ENCODE results near the gene NRXN3. TPM values are rescaled to one million over a fixed set of nuclear protein-coding genes. Genes with fewer than 3 reads are reported as not detected.
A peak's percentile ranks its signal among the peaks of the same experiment; 100 is the strongest.

NRXN3 gene
- total RNA-seq, 2 experiments from 2014 or later = not detected

GRCh38 chr14:78154827-78155226, 15.3 kb upstream of the NRXN3 start:
- H3K4me2 ChIP-seq (ENCODE audit: low read length) = no peak overlapping the region
- no peaks in the 10 kb centered on the region for H3K36me3 ChIP-seq (ENCODE audit: insufficient read depth, low read length)
- no TSS peak for BruUV-seq (replicated peaks)
- H3K27ac ChIP-seq (ENCODE audit: low read depth, low read length, poor library complexity, severe bottlenecking) = no peak overlapping the region
- H3K9me2 ChIP-seq (ENCODE audit: insufficient read depth, low read length) = no peaks in the 10 kb centered on the region
- no peaks in the 10 kb centered on the region for H3K4me1 ChIP-seq (ENCODE audit: insufficient read depth, low read length, poor library complexity, severe bottlenecking)
- H4K20me1 ChIP-seq (ENCODE audit: insufficient read depth, low read length) = no peaks in the 10 kb centered on the region
- POLR2A ChIA-PET = no interaction called here
- intact Hi-C loops (cut with micrococcal nuclease; ENCODE audit: unreplicated experiment) = no loop called here
- TF ChIP-seq CTCF (conservative IDR thresholded peaks at IDR 0.05; ENCODE audit: low read length) (no peak), EZH2phosphoT487 (IDR thresholded peaks at IDR 0.05; ENCODE audit: borderline replicate concordance, low read depth, low read length) (no peak)
- no peaks in the 10 kb centered on the region for H3K79me2 ChIP-seq (ENCODE audit: insufficient read depth, low read depth, low read length)
- no peak overlapping the region for H3K4me3 ChIP-seq (ENCODE audit: low read depth, low read length, poor library complexity, severe bottlenecking)
- no peaks in the 10 kb centered on the region for H3K9me3 ChIP-seq (ENCODE audit: low read length)
- no peak for DNase-seq (ENCODE audit: low spot score)
- CTCF ChIA-PET (ENCODE audit: unreplicated experiment) = no interaction called here
- no peak overlapping the region for H2AFZ ChIP-seq (ENCODE audit: low read length)

- ChIA-PET POLR2A (no interaction called here), CTCF (ENCODE audit: unreplicated experiment) (interaction anchor here (0.6 kb wide), 1 partner anchor 1712 kb away, joined by 3 read pairs; no protein-coding TSS in a partner anchor)
- Histone ChIP-seq H3K79me2 (ENCODE audit: insufficient read depth, low read depth, low read length) (no peaks in the 10 kb centered on the region), H3K27ac (ENCODE audit: low read depth, low read length, poor library complexity, severe bottlenecking) (no peak overlapping the region), H2AFZ (ENCODE audit: low read length) (no peak overlapping the region), H4K20me1 (ENCODE audit: insufficient read depth, low read length) (no peaks in the 10 kb centered on the region), H3K36me3 (ENCODE audit: insufficient read depth, low read length) (no peaks in the 10 kb centered on the region), H3K4me2 (ENCODE audit: low read length) (no peak overlapping the region), H3K4me1 (ENCODE audit: insufficient read depth, low read length, poor library complexity, severe bottlenecking) (no peaks in the 10 kb centered on the region), H3K9me3 (ENCODE audit: low read length) (no peaks in the 10 kb centered on the region), H3K4me3 (ENCODE audit: low read depth, low read length, poor library complexity, severe bottlenecking) (no peak overlapping the region), H3K9me2 (ENCODE audit: insufficient read depth, low read length) (no peaks in the 10 kb centered on the region)
- DNase-seq (ENCODE audit: low spot score) = no peak
- no TSS peak for BruUV-seq (replicated peaks)
- intact Hi-C loops (cut with micrococcal nuclease; ENCODE audit: unreplicated experiment) = no loop called here
- TF ChIP-seq CTCF (conservative IDR thresholded peaks at IDR 0.05; ENCODE audit: low read length) (no peak), EZH2phosphoT487 (IDR thresholded peaks at IDR 0.05; ENCODE audit: borderline replicate concordance, low read depth, low read length) (no peak)
These were observed 14.0 kb upstream of the NRXN3 start for GRCh38 chr14:78156196-78156595.

GRCh38 chr14:78157494-78158437, 12.4 kb upstream of the NRXN3 start:
- intact Hi-C loops (cut with micrococcal nuclease; ENCODE audit: unreplicated experiment) = no loop called here
- no peak overlapping the region for H3K4me2 ChIP-seq (ENCODE audit: low read length)
- no TSS peak for BruUV-seq (replicated peaks)
- TF ChIP-seq CTCF (conservative IDR thresholded peaks at IDR 0.05; ENCODE audit: low read length) (no peak), EZH2phosphoT487 (IDR thresholded peaks at IDR 0.05; ENCODE audit: borderline replicate concordance, low read depth, low read length) (no peak)
- H3K4me3 ChIP-seq (ENCODE audit: low read depth, low read length, poor library complexity, severe bottlenecking) = no peak overlapping the region
- ChIA-PET POLR2A (no interaction called here), CTCF (ENCODE audit: unreplicated experiment) (no interaction called here)
- no peaks in the 10 kb centered on the region for H3K9me3 ChIP-seq (ENCODE audit: low read length)
- no peaks in the 10 kb centered on the region for H3K4me1 ChIP-seq (ENCODE audit: insufficient read depth, low read length, poor library complexity, severe bottlenecking)
- no peaks in the 10 kb centered on the region for H3K36me3 ChIP-seq (ENCODE audit: insufficient read depth, low read length)
- H2AFZ ChIP-seq (ENCODE audit: low read length) = no peak overlapping the region
- H4K20me1 ChIP-seq (ENCODE audit: insufficient read depth, low read length) = no peaks in the 10 kb centered on the region
- peak; percentile 2 for DNase-seq (ENCODE audit: low spot score)
- H3K27ac ChIP-seq (ENCODE audit: low read depth, low read length, poor library complexity, severe bottlenecking) = no peak overlapping the region
- H3K79me2 ChIP-seq (ENCODE audit: insufficient read depth, low read depth, low read length) = no peaks in the 10 kb centered on the region
- no peaks in the 10 kb centered on the region for H3K9me2 ChIP-seq (ENCODE audit: insufficient read depth, low read length)
